ENCODE data around the gene CNOT6.

GRCh38 chr5:180484813-180485212 lies 9.4 kb upstream of the CNOT6 start:
- TF ChIP-seq CTCF (conservative IDR thresholded peaks at IDR 0.05 in 1 of 2, IDR thresholded peaks at IDR 0.05 in 1 of 2; ENCODE audit: extremely low read depth in 1 of 2, insufficient read depth in 1 of 2, low read depth in 1 of 2, low read length in 2 of 2) (no peak), EZH2 (IDR thresholded peaks at IDR 0.05; ENCODE audit: borderline replicate concordance, low read length) (no peak)

All from mammary epithelial cell (primary cell).